DLD1 (cell line): ENCODE data around the gene GRM7.

Experiments
- in situ Hi-C: cut with HindIII; loops from 2 replicates; pipeline ENCODE4 v1.10.0; 2017; ENCODE audit warnings: low sequenced_read_pairs

Gene GRM7

GRCh38 chr3:7456386-7456785, 595.5 kb downstream of the GRM7 start:
- in situ Hi-C loops: no loop called here

- in situ Hi-C loops: no loop called here
Measured at GRCh38 chr3:7461202-7461825, 600.4 kb downstream of the GRM7 start.

- in situ Hi-C loops: no loop called here
Measured at GRCh38 chr3:7469866-7470265, 609.0 kb downstream of the GRM7 start.

GRCh38 chr3:7484636-7485035, 623.7 kb downstream of the GRM7 start:
- in situ Hi-C loops: no loop called here

GRCh38 chr3:7487763-7488162, 626.8 kb downstream of the GRM7 start:
- in situ Hi-C loops: no loop called here

GRCh38 chr3:7489417-7489816, 628.5 kb downstream of the GRM7 start:
- in situ Hi-C loops: no loop called here

GRCh38 chr3:7498715-7499114, 637.8 kb downstream of the GRM7 start:
- in situ Hi-C loops: no loop called here

- in situ Hi-C loops: no loop called here
Measured at GRCh38 chr3:7503431-7503830, 642.5 kb downstream of the GRM7 start.

- in situ Hi-C loops: no loop called here
Measured at GRCh38 chr3:7504886-7505775, 644.2 kb downstream of the GRM7 start.

- in situ Hi-C loops: no loop called here
Measured at GRCh38 chr3:7506606-7507180, 645.8 kb downstream of the GRM7 start.

GRCh38 chr3:7508821-7509220, 647.9 kb downstream of the GRM7 start:
- in situ Hi-C loops: no loop called here

- in situ Hi-C loops: no loop called here
Measured at GRCh38 chr3:7512048-7512447, 651.1 kb downstream of the GRM7 start.

GRCh38 chr3:7518026-7518425, 657.1 kb downstream of the GRM7 start:
- in situ Hi-C loops: no loop called here

- in situ Hi-C loops: no loop called here
Measured at GRCh38 chr3:7518456-7518855, 657.5 kb downstream of the GRM7 start.

GRCh38 chr3:7520059-7520458, 659.1 kb downstream of the GRM7 start:
- in situ Hi-C loops: no loop called here

GRCh38 chr3:7520593-7520992, 659.7 kb downstream of the GRM7 start:
- in situ Hi-C loops: no loop called here

GRCh38 chr3:7536510-7536909, 675.6 kb downstream of the GRM7 start:
- in situ Hi-C loops: no loop called here

- in situ Hi-C loops: no loop called here
Measured at GRCh38 chr3:7536921-7537320, 676.0 kb downstream of the GRM7 start.

- in situ Hi-C loops: no loop called here
Measured at GRCh38 chr3:7543294-7543880, 682.5 kb downstream of the GRM7 start.

- in situ Hi-C loops: no loop called here
Measured at GRCh38 chr3:7545334-7545733, 684.4 kb downstream of the GRM7 start.

- in situ Hi-C loops: no loop called here
Measured at GRCh38 chr3:7546253-7546652, 685.3 kb downstream of the GRM7 start.

- in situ Hi-C loops: no loop called here
Measured at GRCh38 chr3:7547826-7548225, 686.9 kb downstream of the GRM7 start.
